Mammary epithelial cell (primary cell): ENCODE measurements around the gene MLN.

Experiments used
- CTCF ChIP-seq, 2 donors: IDR thresholded peaks in 1 of 2; conservative IDR thresholded peaks in 1 of 2; 2 replicates each; pipeline ENCODE4 v1.5.1; 2011 to 2012; ENCODE audit warnings: inconsistent platforms in 2 of 2, low read length in 2 of 2, mild to moderate bottlenecking in 2 of 2, control low read depth in 1 of 2, low read depth in 1 of 2; ENCODE audit not compliant: insufficient read depth in 1 of 2; ENCODE audit errors: extremely low read depth in 1 of 2
- EZH2 ChIP-seq: IDR thresholded peaks from 2 replicates; pipeline ENCODE4 v1.6.1; 2012; ENCODE audit warnings: low read length, inconsistent platforms, borderline replicate concordance

DNA sequence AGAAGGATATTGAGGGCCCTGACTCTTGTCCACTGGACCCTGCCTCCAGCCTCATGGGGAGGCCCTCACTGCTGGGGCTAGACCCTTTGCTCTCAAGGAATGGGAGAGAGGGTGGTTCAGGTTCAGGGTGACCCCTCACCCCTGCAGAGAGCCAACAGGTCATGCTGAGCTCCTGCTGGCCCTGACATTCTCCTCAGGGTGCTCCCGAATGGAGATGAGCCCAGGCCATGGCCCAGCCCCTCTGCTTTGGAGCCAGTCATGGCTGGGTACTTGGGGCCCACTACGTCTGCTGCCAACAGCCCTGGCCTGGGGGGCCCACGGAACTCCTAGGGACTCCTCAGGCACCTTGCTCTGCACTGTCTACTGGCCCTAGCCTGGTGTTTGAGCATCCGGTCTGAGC is 49.2 kb upstream of the MLN start:
- TF ChIP-seq CTCF (conservative IDR thresholded peaks at IDR 0.05 in 1 of 2, IDR thresholded peaks at IDR 0.05 in 1 of 2; ENCODE audit: extremely low read depth in 1 of 2, insufficient read depth in 1 of 2, low read depth in 1 of 2, low read length in 2 of 2) (no peak), EZH2 (no peak)
